Osteocyte (in vitro differentiated cells): ENCODE measurements around the gene TRAP1. TPM values are rescaled to one million over a fixed set of nuclear protein-coding genes. Genes with fewer than 3 reads are reported as not detected.

Source experiments
- DNase-seq: peaks from one replicate; pipeline ENCODE4 v3.0.0; 2021; ENCODE audit warnings: mixed read lengths; ENCODE audit not compliant: unreplicated experiment; ENCODE audit errors: extremely low spot score
- H3K27ac Mint-ChIP-seq: one replicate; pipeline ENCODE4 v1.8.0; 2021; ENCODE audit warnings: mild to moderate bottlenecking, mixed read lengths; ENCODE audit not compliant: unreplicated experiment
- H3K27me3 Mint-ChIP-seq: one replicate; pipeline ENCODE4 v1.8.0; 2021; ENCODE audit warnings: mixed read lengths; ENCODE audit not compliant: unreplicated experiment
- H3K36me3 Mint-ChIP-seq: one replicate; pipeline ENCODE4 v1.8.0; 2021; ENCODE audit warnings: mixed read lengths; ENCODE audit not compliant: unreplicated experiment
- H3K4me1 Mint-ChIP-seq: one replicate; pipeline ENCODE4 v1.8.0; 2021; ENCODE audit warnings: mixed read lengths; ENCODE audit not compliant: unreplicated experiment
- H3K4me3 Mint-ChIP-seq: one replicate; pipeline ENCODE4 v1.8.0; 2021; ENCODE audit warnings: mild to moderate bottlenecking, moderate library complexity, mixed read lengths; ENCODE audit not compliant: unreplicated experiment
- H3K9me3 Mint-ChIP-seq: one replicate; pipeline ENCODE4 v1.8.0; 2021; ENCODE audit warnings: mixed read lengths; ENCODE audit not compliant: unreplicated experiment
- CTCF ChIP-seq: fragments of 200-600 bp; sonication (generic); IDR thresholded peaks from 2 replicates; pipeline ENCODE4 v1.5.0; 2021; ENCODE audit warnings: antibody characterized with exemption, mild to moderate bottlenecking, moderate library complexity
- total RNA-seq: library from RNA; stranded (reverse); gene quantifications from 2 replicates; pipeline ENCODE4 v1.2.1, GENCODE V29; 2021

The TRAP1 gene
- total RNA-seq, 1 donor from 2014 or later: 81.9 TPM

GRCh38 chr16:3668626-3669025, 48.7 kb downstream of the TRAP1 start:
- DNase-seq: no peak
- TF ChIP-seq CTCF: no peak
- no peak overlapping the region for H3K4me3 Mint-ChIP-seq
- no peaks in the 10 kb centered on the region for H3K9me3 Mint-ChIP-seq
- no peak overlapping the region for H3K27ac Mint-ChIP-seq
- peaks cover 31% of the 10 kb centered on the region for H3K36me3 Mint-ChIP-seq
- no peaks in the 10 kb centered on the region for H3K27me3 Mint-ChIP-seq
- no peaks in the 10 kb centered on the region for H3K4me1 Mint-ChIP-seq

- no peaks in the 10 kb centered on the region for H3K27me3 Mint-ChIP-seq
- H3K4me3 Mint-ChIP-seq: no peak overlapping the region
- H3K4me1 Mint-ChIP-seq: no peaks in the 10 kb centered on the region
- TF ChIP-seq CTCF: no peak
- DNase-seq: no peak
- peaks cover 38% of the 10 kb centered on the region for H3K36me3 Mint-ChIP-seq
- no peaks in the 10 kb centered on the region for H3K9me3 Mint-ChIP-seq
- H3K27ac Mint-ChIP-seq: no peak overlapping the region
Measured at GRCh38 chr16:3665508-3665907, 51.8 kb downstream of the TRAP1 start.

GRCh38 chr16:3664187-3664896, 53.0 kb downstream of the TRAP1 start:
- no peak for DNase-seq
- Mint-ChIP-seq H3K9me3 (no peaks in the 10 kb centered on the region), H3K4me1 (peaks cover 2% of the 10 kb centered on the region), H3K36me3 (peaks cover 40% of the 10 kb centered on the region), H3K4me3 (no peak overlapping the region), H3K27me3 (no peaks in the 10 kb centered on the region), H3K27ac (no peak overlapping the region)
- TF ChIP-seq CTCF: no peak

- no peaks in the 10 kb centered on the region for H3K9me3 Mint-ChIP-seq
- no peaks in the 10 kb centered on the region for H3K27me3 Mint-ChIP-seq
- TF ChIP-seq CTCF: no peak
- peaks cover 5% of the 10 kb centered on the region for H3K4me1 Mint-ChIP-seq
- DNase-seq: no peak
- no peak overlapping the region for H3K4me3 Mint-ChIP-seq
- peaks cover 33% of the 10 kb centered on the region for H3K36me3 Mint-ChIP-seq
- no peak overlapping the region for H3K27ac Mint-ChIP-seq
Measured at GRCh38 chr16:3662601-3663000, 54.7 kb downstream of the TRAP1 start.

GRCh38 chr16:3661922-3662321, 55.4 kb downstream of the TRAP1 start:
- H3K27me3 Mint-ChIP-seq: no peaks in the 10 kb centered on the region
- H3K4me3 Mint-ChIP-seq: no peak overlapping the region
- no peaks in the 10 kb centered on the region for H3K9me3 Mint-ChIP-seq
- H3K27ac Mint-ChIP-seq: no peak overlapping the region
- TF ChIP-seq CTCF: no peak
- peaks cover 5% of the 10 kb centered on the region for H3K4me1 Mint-ChIP-seq
- peaks cover 36% of the 10 kb centered on the region for H3K36me3 Mint-ChIP-seq
- no peak for DNase-seq
